Nephron (organoid): Measurements from ENCODE around the gene HIF1AN.

ENCODE experiments used
- H3K27ac Mint-ChIP-seq, 3 experiments: 2 replicates each; pipeline ENCODE4 v1.8.0; 2020; ENCODE audit warnings: mixed read lengths in 3 of 3, mild to moderate bottlenecking in 2 of 3, moderate library complexity in 1 of 3
- H3K27me3 Mint-ChIP-seq: 2 replicates; pipeline ENCODE4 v1.8.0; 2021; ENCODE audit warnings: low read depth, mild to moderate bottlenecking, moderate library complexity, mixed read lengths
- H3K36me3 Mint-ChIP-seq: 2 replicates; pipeline ENCODE4 v1.8.0; 2020; ENCODE audit warnings: low read depth, mixed read lengths
- H3K4me1 Mint-ChIP-seq: 2 replicates; pipeline ENCODE4 v1.8.0; 2020; ENCODE audit warnings: mixed read lengths
- H3K4me3 Mint-ChIP-seq, 3 experiments: 2 replicates each; pipeline ENCODE4 v1.8.0; 2020; ENCODE audit warnings: mild to moderate bottlenecking in 3 of 3, mixed read lengths in 3 of 3, moderate library complexity in 2 of 3
- H3K9me3 Mint-ChIP-seq: 2 replicates; pipeline ENCODE4 v1.8.0; 2020; ENCODE audit warnings: mixed read lengths
- TF ChIP-seq, protein P1 (sequence below), 3 experiments: fragments of 200-600 bp; sonication (generic); IDR thresholded peaks; one replicate each; pipeline ENCODE4 v1.5.0; 2021; ENCODE audit warnings: antibody characterized with exemption in 3 of 3; ENCODE audit not compliant: unreplicated experiment in 3 of 3

Gene HIF1AN

GRCh38 chr10:100576282-100576635, 40.5 kb downstream of the HIF1AN start:
- H3K27me3 Mint-ChIP-seq = peaks cover 47% of the 10 kb centered on the region
- no peaks in the 10 kb centered on the region for H3K4me1 Mint-ChIP-seq
- no peaks in the 10 kb centered on the region for H3K9me3 Mint-ChIP-seq
- no peak overlapping the region for H3K4me3 Mint-ChIP-seq
- no peak overlapping the region for H3K27ac Mint-ChIP-seq
- no peaks in the 10 kb centered on the region for H3K36me3 Mint-ChIP-seq
- TF ChIP-seq, protein P1, sequence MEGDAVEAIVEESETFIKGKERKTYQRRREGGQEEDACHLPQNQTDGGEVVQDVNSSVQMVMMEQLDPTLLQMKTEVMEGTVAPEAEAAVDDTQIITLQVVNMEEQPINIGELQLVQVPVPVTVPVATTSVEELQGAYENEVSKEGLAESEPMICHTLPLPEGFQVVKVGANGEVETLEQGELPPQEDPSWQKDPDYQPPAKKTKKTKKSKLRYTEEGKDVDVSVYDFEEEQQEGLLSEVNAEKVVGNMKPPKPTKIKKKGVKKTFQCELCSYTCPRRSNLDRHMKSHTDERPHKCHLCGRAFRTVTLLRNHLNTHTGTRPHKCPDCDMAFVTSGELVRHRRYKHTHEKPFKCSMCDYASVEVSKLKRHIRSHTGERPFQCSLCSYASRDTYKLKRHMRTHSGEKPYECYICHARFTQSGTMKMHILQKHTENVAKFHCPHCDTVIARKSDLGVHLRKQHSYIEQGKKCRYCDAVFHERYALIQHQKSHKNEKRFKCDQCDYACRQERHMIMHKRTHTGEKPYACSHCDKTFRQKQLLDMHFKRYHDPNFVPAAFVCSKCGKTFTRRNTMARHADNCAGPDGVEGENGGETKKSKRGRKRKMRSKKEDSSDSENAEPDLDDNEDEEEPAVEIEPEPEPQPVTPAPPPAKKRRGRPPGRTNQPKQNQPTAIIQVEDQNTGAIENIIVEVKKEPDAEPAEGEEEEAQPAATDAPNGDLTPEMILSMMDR (IDR thresholded peaks at IDR 0.05; ENCODE audit: unreplicated experiment in 3 of 3) = no peak

DNA sequence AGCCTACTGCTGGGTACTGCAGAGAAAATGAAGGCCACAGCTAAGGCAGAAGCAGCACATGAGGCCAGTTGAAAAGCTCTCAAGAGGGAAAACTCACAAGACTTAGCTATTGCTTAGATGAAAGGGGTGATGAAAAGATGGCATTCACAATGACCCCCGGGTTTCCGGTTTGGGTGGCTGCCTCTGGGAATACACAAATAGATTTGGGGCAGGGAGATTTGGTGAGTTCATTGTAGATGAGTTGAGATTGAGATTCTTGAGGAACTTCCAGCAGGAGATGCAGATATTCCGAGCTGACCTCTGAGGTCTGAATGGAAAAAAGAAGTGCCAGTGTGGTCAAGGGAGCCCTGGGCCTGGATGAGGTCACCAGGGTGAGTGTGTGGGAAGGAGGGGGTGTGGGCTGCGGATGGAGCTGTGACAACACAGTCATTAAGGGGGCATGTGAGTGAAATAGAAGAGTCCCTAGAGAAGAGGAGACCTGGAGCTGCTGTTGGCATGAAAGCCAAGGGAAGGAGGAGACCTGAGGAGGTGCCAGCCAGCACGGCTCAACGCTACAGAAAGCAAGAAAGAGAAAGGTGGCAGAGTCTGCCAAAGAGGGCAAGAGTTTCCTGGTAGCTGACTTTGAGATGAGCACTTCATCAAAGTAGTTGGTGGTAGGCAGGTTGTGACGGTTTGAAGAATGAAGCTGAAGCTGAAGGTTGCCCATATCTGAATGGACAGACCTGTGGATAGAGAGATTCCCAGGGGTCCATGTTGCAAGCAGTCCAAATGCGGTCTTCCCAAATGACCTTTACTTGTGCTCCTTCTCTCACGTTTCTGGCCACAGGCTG, 43.7 kb downstream of the HIF1AN start:
- no peak overlapping the region for H3K4me3 Mint-ChIP-seq

GRCh38 chr10:100586959-100587358, 51.2 kb downstream of the HIF1AN start:
- TF ChIP-seq, protein P1 (IDR thresholded peaks at IDR 0.05; ENCODE audit: unreplicated experiment in 3 of 3) = no peak
- Mint-ChIP-seq H3K27me3 (peaks cover 11% of the 10 kb centered on the region), H3K27ac (no peak overlapping the region), H3K36me3 (no peaks in the 10 kb centered on the region), H3K4me3 (no peak overlapping the region), H3K9me3 (peaks cover 17% of the 10 kb centered on the region), H3K4me1 (no peaks in the 10 kb centered on the region)

More for the DNA sequence above, 43.7 kb downstream of the HIF1AN start:
- TF ChIP-seq, protein P1 (IDR thresholded peaks at IDR 0.05; ENCODE audit: unreplicated experiment in 3 of 3) = no peak
- Mint-ChIP-seq H3K27me3 (peaks cover 34% of the 10 kb centered on the region), H3K36me3 (no peaks in the 10 kb centered on the region), H3K4me1 (no peaks in the 10 kb centered on the region), H3K9me3 (no peaks in the 10 kb centered on the region), H3K27ac (no peak overlapping the region)

- H3K9me3 Mint-ChIP-seq = no peaks in the 10 kb centered on the region
- H3K4me3 Mint-ChIP-seq = no peak overlapping the region
- no peaks in the 10 kb centered on the region for H3K4me1 Mint-ChIP-seq
- no peak overlapping the region for H3K27ac Mint-ChIP-seq
- H3K36me3 Mint-ChIP-seq = no peaks in the 10 kb centered on the region
- peaks cover 8% of the 10 kb centered on the region for H3K27me3 Mint-ChIP-seq
- TF ChIP-seq, protein P1 (IDR thresholded peaks at IDR 0.05; ENCODE audit: unreplicated experiment in 3 of 3) = no peak
Observed at GRCh38 chr10:100598166-100598565, 62.4 kb downstream of the HIF1AN start.

DNA sequence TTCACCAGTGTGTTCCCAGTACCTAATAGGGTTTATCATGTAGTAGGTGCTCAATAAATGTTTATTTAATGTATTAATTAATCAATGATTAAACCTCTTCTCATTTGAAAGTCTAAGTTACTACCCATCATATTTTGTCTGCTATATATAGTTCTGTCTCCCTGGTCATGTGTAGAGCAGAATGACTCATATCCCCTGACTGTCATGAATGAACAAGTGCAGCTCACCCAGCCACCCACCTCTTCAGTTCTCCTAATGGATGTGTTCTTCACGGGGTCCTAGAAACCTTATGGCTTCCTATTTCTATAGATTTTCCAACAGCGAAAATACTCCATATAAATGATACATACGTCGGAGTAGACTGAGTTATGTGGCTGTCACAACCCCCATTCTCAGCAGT, 64.5 kb downstream of the HIF1AN start:
- Mint-ChIP-seq H3K27ac (no peak overlapping the region), H3K4me3 (no peak overlapping the region), H3K4me1 (no peaks in the 10 kb centered on the region), H3K27me3 (peaks cover 13% of the 10 kb centered on the region), H3K36me3 (peaks cover 2% of the 10 kb centered on the region), H3K9me3 (peaks cover 3% of the 10 kb centered on the region)
- TF ChIP-seq, protein P1 (IDR thresholded peaks at IDR 0.05; ENCODE audit: unreplicated experiment in 3 of 3) = no peak

DNA sequence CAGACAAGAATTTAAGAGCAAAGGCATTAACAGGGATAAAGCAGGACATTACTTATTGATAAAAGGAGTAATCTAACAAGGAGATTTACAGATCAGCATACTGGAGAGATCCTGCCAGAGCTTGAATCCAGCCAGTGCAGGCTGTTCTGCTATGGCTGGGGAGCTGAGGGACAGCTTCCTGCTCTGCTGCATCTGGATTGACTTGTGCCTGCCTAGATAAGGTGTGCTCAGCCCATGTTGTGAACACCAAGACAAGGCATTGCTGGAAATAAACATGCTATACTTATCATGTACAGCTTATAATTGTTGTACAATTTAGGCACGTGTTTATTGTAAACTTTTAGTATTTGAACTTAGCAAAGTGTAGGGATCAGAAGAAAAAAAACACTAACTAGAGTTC, 71.7 kb downstream of the HIF1AN start:
- H3K4me3 Mint-ChIP-seq = no peak overlapping the region
- H3K27ac Mint-ChIP-seq = peak overlapping the region in 1 of 3 experiments; percentile 21
- TF ChIP-seq, protein P1 (IDR thresholded peaks at IDR 0.05; ENCODE audit: unreplicated experiment in 3 of 3) = no peak
- H3K9me3 Mint-ChIP-seq = peaks cover 10% of the 10 kb centered on the region
- no peaks in the 10 kb centered on the region for H3K4me1 Mint-ChIP-seq
- H3K36me3 Mint-ChIP-seq = peaks cover 4% of the 10 kb centered on the region
- peaks cover 24% of the 10 kb centered on the region for H3K27me3 Mint-ChIP-seq
